KG1 (cell line): ENCODE data around the gene GRK4.
"Not testable (repeated sequence)": the region's sequence is repeated elsewhere in the genome, so short reads cannot be mapped to it uniquely, and the experiment has no call there.

Experiments
- DNase-seq: peaks from one replicate; lab custom pipeline; 2025; lab: John Stamatoyannopoulos, UW

GRK4 gene

GRCh38 chr4:2961421-2961810 lies 2.0 kb upstream of the GRK4 start:
- DNase-seq = no peak

GRCh38 chr4:2961811-2962441 lies 1.4 kb upstream of the GRK4 start:
- DNase-seq = peak; percentile 55

GRCh38 chr4:2962614-2963174 lies 677 bp upstream of the GRK4 start:
- no peak for DNase-seq

- DNase-seq = peak; percentile 53
Measured at GRCh38 chr4:2963966-2964471, 648 bp downstream of the GRK4 start.

GRCh38 chr4:2964706-2965258 lies 1.4 kb downstream of the GRK4 start:
- DNase-seq = no peak

- no peak for DNase-seq
Measured at GRCh38 chr4:2965262-2965661, 1.9 kb downstream of the GRK4 start.

GRCh38 chr4:2968381-2968780 lies 5.0 kb downstream of the GRK4 start:
- DNase-seq = no peak

GRCh38 chr4:2971275-2971674 lies 7.9 kb downstream of the GRK4 start:
- no peak for DNase-seq

GRCh38 chr4:2977211-2978088 lies 14.1 kb downstream of the GRK4 start:
- DNase-seq = no peak

GRCh38 chr4:2981256-2981819 lies 18.0 kb downstream of the GRK4 start:
- no peak for DNase-seq

GRCh38 chr4:2982012-2982411 lies 18.6 kb downstream of the GRK4 start:
- no peak for DNase-seq

- not testable (repeated sequence) for DNase-seq
Measured at GRCh38 chr4:2983715-2984114, 20.3 kb downstream of the GRK4 start.

GRCh38 chr4:2991243-2991642 lies 27.9 kb downstream of the GRK4 start:
- DNase-seq = no peak

- DNase-seq = no peak
Measured at GRCh38 chr4:2994917-2995316, 31.5 kb downstream of the GRK4 start.

- DNase-seq = no peak
Measured at GRCh38 chr4:2995546-2996265, 32.3 kb downstream of the GRK4 start.

- no peak for DNase-seq
Measured at GRCh38 chr4:2996415-2996814, 33.0 kb downstream of the GRK4 start.

- DNase-seq = no peak
Measured at GRCh38 chr4:3007724-3008123, 44.4 kb downstream of the GRK4 start.

GRCh38 chr4:3009422-3009821 lies 46.1 kb downstream of the GRK4 start:
- no peak for DNase-seq

GRCh38 chr4:3010577-3010976 lies 47.2 kb downstream of the GRK4 start:
- no peak for DNase-seq

- no peak for DNase-seq
Measured at GRCh38 chr4:3010998-3011397, 47.6 kb downstream of the GRK4 start.

GRCh38 chr4:3011456-3012220 lies 48.3 kb downstream of the GRK4 start:
- DNase-seq = no peak
